Activated CD4-positive, alpha-beta memory T cell treated with anti-CD3 and anti-CD28 coated beads, Interleukin-2, amount 10 ng/mL, durations not matched to agents 7 days and 5 days (primary cell): ENCODE measurements around the gene TUBB3. TPM values are rescaled to one million over a fixed set of nuclear protein-coding genes. Genes with fewer than 3 reads are reported as not detected.

Source experiments
- CTCF ChIA-PET: fragments of 350-600 bp; sonication (Branson Sonifier 250); formaldehyde crosslinking; loops from one replicate; lab custom pipeline; 2021; ENCODE audit warnings: antibody characterized with exemption, inconsistent platforms; lab: Charles Lee
- POLR2A ChIA-PET: fragments of 350-600 bp; sonication (Branson Sonifier 250); formaldehyde crosslinking; loops from one replicate; lab custom pipeline; 2021; ENCODE audit warnings: antibody characterized with exemption; lab: Charles Lee
- DNase-seq: peaks from one replicate; pipeline ENCODE4 v3.0.0-alpha.2; 2020
- H3K27ac Mint-ChIP-seq: one replicate; pipeline ENCODE4 v1.8.0; 2021; ENCODE audit warnings: mild to moderate bottlenecking, mixed read lengths
- H3K27me3 Mint-ChIP-seq: one replicate; pipeline ENCODE4 v1.8.0; 2021; ENCODE audit warnings: mixed read lengths
- H3K36me3 Mint-ChIP-seq: one replicate; pipeline ENCODE4 v1.8.0; 2021; ENCODE audit warnings: low read depth, mixed read lengths
- H3K4me1 Mint-ChIP-seq: one replicate; pipeline ENCODE4 v1.8.0; 2021; ENCODE audit warnings: mixed read lengths
- H3K4me3 Mint-ChIP-seq: one replicate; pipeline ENCODE4 v1.8.0; 2021; ENCODE audit warnings: mild to moderate bottlenecking, mixed read lengths
- H3K9me3 Mint-ChIP-seq: one replicate; pipeline ENCODE4 v1.8.0; 2021; ENCODE audit warnings: mixed read lengths
- total RNA-seq, 2 experiments: library from RNA; stranded (reverse); gene quantifications; one replicate each; pipeline ENCODE4 v1.2.3, GENCODE V29; 2021

TUBB3 gene
- total RNA-seq, 2 experiments from 2014 or later, result 3.6 to 4.0 TPM

GRCh38 chr16:89944773-89945172 lies 21.6 kb downstream of the TUBB3 start:
- Mint-ChIP-seq H3K4me3 (no peak overlapping the region), H3K27me3 (peaks cover 35% of the 10 kb centered on the region), H3K4me1 (peaks cover 10% of the 10 kb centered on the region), H3K36me3 (no peaks in the 10 kb centered on the region), H3K27ac (no peak overlapping the region), H3K9me3 (no peaks in the 10 kb centered on the region)
- DNase-seq, result no peak
- ChIA-PET POLR2A (no interaction called here), CTCF (no interaction called here)

GRCh38 chr16:89945654-89946053 lies 22.5 kb downstream of the TUBB3 start:
- CTCF ChIA-PET, result no interaction called here
- Mint-ChIP-seq H3K9me3 (no peaks in the 10 kb centered on the region), H3K27me3 (peaks cover 35% of the 10 kb centered on the region), H3K4me3 (no peak overlapping the region), H3K4me1 (peaks cover 13% of the 10 kb centered on the region), H3K27ac (no peak overlapping the region), H3K36me3 (no peaks in the 10 kb centered on the region)
- POLR2A ChIA-PET, result interaction anchor here (1.3 kb wide), 1 partner anchor 27 kb away, joined by 3 read pairs; no protein-coding TSS in a partner anchor
- DNase-seq, result no peak

- no peak for DNase-seq
- peak overlapping the region; percentile 23 for H3K27ac Mint-ChIP-seq
- ChIA-PET POLR2A (interaction anchor here (1.3 kb wide), 1 partner anchor 26 kb away, joined by 3 read pairs; no protein-coding TSS in a partner anchor), CTCF (no interaction called here)
- H3K36me3 Mint-ChIP-seq, result no peaks in the 10 kb centered on the region
- H3K9me3 Mint-ChIP-seq, result no peaks in the 10 kb centered on the region
- H3K27me3 Mint-ChIP-seq, result peaks cover 32% of the 10 kb centered on the region
- no peak overlapping the region for H3K4me3 Mint-ChIP-seq
- peaks cover 13% of the 10 kb centered on the region for H3K4me1 Mint-ChIP-seq
Measured at GRCh38 chr16:89946515-89946914, 23.4 kb downstream of the TUBB3 start.

- no peak for DNase-seq
- H3K4me1 Mint-ChIP-seq, result peaks cover 13% of the 10 kb centered on the region
- H3K9me3 Mint-ChIP-seq, result no peaks in the 10 kb centered on the region
- CTCF ChIA-PET, result no interaction called here
- H3K4me3 Mint-ChIP-seq, result peak overlapping the region; percentile 76
- H3K36me3 Mint-ChIP-seq, result no peaks in the 10 kb centered on the region
- no peak overlapping the region for H3K27ac Mint-ChIP-seq
- POLR2A ChIA-PET, result interaction anchor here (0.9 to 2.0 kb wide), 3 partner anchors 23 to 249 kb away, joined by 3 to 16 read pairs (median 4); no protein-coding TSS in a partner anchor
- peaks cover 21% of the 10 kb centered on the region for H3K27me3 Mint-ChIP-seq
Measured at GRCh38 chr16:89949121-89949742, 26.1 kb downstream of the TUBB3 start.

- CTCF ChIA-PET, result interaction anchor here (0.8 kb wide), 1 partner anchor 39 kb away, joined by 4 read pairs; no protein-coding TSS in a partner anchor
- no peak for DNase-seq
- Mint-ChIP-seq H3K4me1 (peaks cover 13% of the 10 kb centered on the region), H3K36me3 (no peaks in the 10 kb centered on the region), H3K27me3 (peaks cover 20% of the 10 kb centered on the region), H3K27ac (no peak overlapping the region), H3K4me3 (peak overlapping the region; percentile 76), H3K9me3 (no peaks in the 10 kb centered on the region)
- POLR2A ChIA-PET, result interaction anchor here (0.9 to 2.0 kb wide), 3 partner anchors 22 to 249 kb away, joined by 3 to 16 read pairs (median 4); no protein-coding TSS in a partner anchor
Measured at GRCh38 chr16:89949756-89950155, 26.6 kb downstream of the TUBB3 start.

- DNase-seq, result no peak
- Mint-ChIP-seq H3K4me3 (peak overlapping the region; percentile 11), H3K36me3 (no peaks in the 10 kb centered on the region), H3K4me1 (peaks cover 13% of the 10 kb centered on the region), H3K27me3 (peaks cover 9% of the 10 kb centered on the region), H3K27ac (no peak overlapping the region), H3K9me3 (no peaks in the 10 kb centered on the region)
- POLR2A ChIA-PET, result no interaction called here
- CTCF ChIA-PET, result no interaction called here
Measured at GRCh38 chr16:89951509-89951908, 28.4 kb downstream of the TUBB3 start.

GRCh38 chr16:89952049-89952448 lies 28.9 kb downstream of the TUBB3 start:
- DNase-seq, result no peak
- POLR2A ChIA-PET, result no interaction called here
- H3K27me3 Mint-ChIP-seq, result peaks cover 8% of the 10 kb centered on the region

GRCh38 chr16:89952551-89952950 lies 29.4 kb downstream of the TUBB3 start:
- H3K4me3 Mint-ChIP-seq, result no peak overlapping the region
- H3K4me1 Mint-ChIP-seq, result peaks cover 12% of the 10 kb centered on the region
- DNase-seq, result no peak
- no peak overlapping the region for H3K27ac Mint-ChIP-seq
- POLR2A ChIA-PET, result no interaction called here
- CTCF ChIA-PET, result no interaction called here
- H3K9me3 Mint-ChIP-seq, result no peaks in the 10 kb centered on the region
- peaks cover 3% of the 10 kb centered on the region for H3K27me3 Mint-ChIP-seq
- peaks cover 2% of the 10 kb centered on the region for H3K36me3 Mint-ChIP-seq

More at GRCh38 chr16:89952049-89952448, 28.9 kb downstream of the TUBB3 start:
- Mint-ChIP-seq H3K27ac (no peak overlapping the region), H3K36me3 (peaks cover 2% of the 10 kb centered on the region), H3K4me3 (no peak overlapping the region), H3K4me1 (peaks cover 13% of the 10 kb centered on the region), H3K9me3 (no peaks in the 10 kb centered on the region)
- CTCF ChIA-PET, result no interaction called here

- CTCF ChIA-PET, result interaction anchor here (1.2 kb wide), 1 partner anchor 44 kb away, joined by 3 read pairs; no protein-coding TSS in a partner anchor
- H3K9me3 Mint-ChIP-seq, result no peaks in the 10 kb centered on the region
- H3K36me3 Mint-ChIP-seq, result peaks cover 7% of the 10 kb centered on the region
- no peaks in the 10 kb centered on the region for H3K27me3 Mint-ChIP-seq
- H3K27ac Mint-ChIP-seq, result no peak overlapping the region
- peaks cover 6% of the 10 kb centered on the region for H3K4me1 Mint-ChIP-seq
- DNase-seq, result no peak
- no peak overlapping the region for H3K4me3 Mint-ChIP-seq
- POLR2A ChIA-PET, result no interaction called here
Measured at GRCh38 chr16:89953671-89954406, 30.7 kb downstream of the TUBB3 start.

GRCh38 chr16:89954462-89954861 lies 31.3 kb downstream of the TUBB3 start:
- ChIA-PET CTCF (interaction anchor here (1.2 kb wide), 1 partner anchor 44 kb away, joined by 3 read pairs; no protein-coding TSS in a partner anchor), POLR2A (no interaction called here)
- no peak overlapping the region for H3K27ac Mint-ChIP-seq
- H3K27me3 Mint-ChIP-seq, result no peaks in the 10 kb centered on the region
- peaks cover 6% of the 10 kb centered on the region for H3K4me1 Mint-ChIP-seq
- H3K9me3 Mint-ChIP-seq, result no peaks in the 10 kb centered on the region
- H3K4me3 Mint-ChIP-seq, result no peak overlapping the region
- peaks cover 7% of the 10 kb centered on the region for H3K36me3 Mint-ChIP-seq
- no peak for DNase-seq

GRCh38 chr16:89955001-89955685 lies 32.0 kb downstream of the TUBB3 start:
- H3K27me3 Mint-ChIP-seq, result no peaks in the 10 kb centered on the region
- H3K36me3 Mint-ChIP-seq, result peaks cover 7% of the 10 kb centered on the region
- H3K4me3 Mint-ChIP-seq, result no peak overlapping the region
- ChIA-PET CTCF (no interaction called here), POLR2A (no interaction called here)
- no peaks in the 10 kb centered on the region for H3K9me3 Mint-ChIP-seq
- no peak overlapping the region for H3K27ac Mint-ChIP-seq
- peaks cover under 1% of the 10 kb centered on the region for H3K4me1 Mint-ChIP-seq
- DNase-seq, result no peak

- POLR2A ChIA-PET, result interaction anchor here (2.0 kb wide), 1 partner anchor 15 kb away, joined by 4 read pairs; no protein-coding TSS in a partner anchor
- CTCF ChIA-PET, result no interaction called here
- Mint-ChIP-seq H3K9me3 (no peaks in the 10 kb centered on the region), H3K4me1 (no peaks in the 10 kb centered on the region), H3K27me3 (no peaks in the 10 kb centered on the region), H3K27ac (no peak overlapping the region), H3K36me3 (peaks cover 11% of the 10 kb centered on the region), H3K4me3 (no peak overlapping the region)
- DNase-seq, result no peak
Measured at GRCh38 chr16:89956505-89957215, 33.5 kb downstream of the TUBB3 start.
